ENCODE results near the gene PLEKHB2.

GRCh38 chr2:131077182-131077846 is 27.8 kb upstream of the PLEKHB2 start:
- TF ChIP-seq HMGXB4 (CRISPR knock-in tag; IDR thresholded peaks at IDR 0.05; ENCODE audit: borderline replicate concordance) (no peak), CTCF (IDR thresholded peaks at IDR 0.05) (no peak), ESRRA (IDR thresholded peaks at IDR 0.05; ENCODE audit: borderline replicate concordance, low read length) (no peak), RFX5 (IDR thresholded peaks at IDR 0.05) (no peak), USF2 (IDR thresholded peaks at IDR 0.05) (no peak)

All from A549 (cell line).